Body of pancreas (tissue), 4 donors: Measurements from ENCODE around the gene SEPTIN5.

Source experiments
- POLR2A ChIP-seq, 3 donors: fragments of 450-650 bp; IDR thresholded peaks; one replicate each; pipeline ENCODE4 v1.6.1; 2016; ENCODE audit warnings: antibody characterized with exemption in 3 of 3, mild to moderate bottlenecking in 2 of 3
- TF ChIP-seq, protein P1 (sequence below), 7 experiments: fragments of 450-650 bp in 4 of 7; fragments of 200-600 bp in 3 of 7; sonication (generic) in 3 of 7; IDR thresholded peaks; one replicate each; pipeline ENCODE4 v1.5.1; 2016 to 2019; ENCODE audit warnings: antibody characterized with exemption in 7 of 7

DNA sequence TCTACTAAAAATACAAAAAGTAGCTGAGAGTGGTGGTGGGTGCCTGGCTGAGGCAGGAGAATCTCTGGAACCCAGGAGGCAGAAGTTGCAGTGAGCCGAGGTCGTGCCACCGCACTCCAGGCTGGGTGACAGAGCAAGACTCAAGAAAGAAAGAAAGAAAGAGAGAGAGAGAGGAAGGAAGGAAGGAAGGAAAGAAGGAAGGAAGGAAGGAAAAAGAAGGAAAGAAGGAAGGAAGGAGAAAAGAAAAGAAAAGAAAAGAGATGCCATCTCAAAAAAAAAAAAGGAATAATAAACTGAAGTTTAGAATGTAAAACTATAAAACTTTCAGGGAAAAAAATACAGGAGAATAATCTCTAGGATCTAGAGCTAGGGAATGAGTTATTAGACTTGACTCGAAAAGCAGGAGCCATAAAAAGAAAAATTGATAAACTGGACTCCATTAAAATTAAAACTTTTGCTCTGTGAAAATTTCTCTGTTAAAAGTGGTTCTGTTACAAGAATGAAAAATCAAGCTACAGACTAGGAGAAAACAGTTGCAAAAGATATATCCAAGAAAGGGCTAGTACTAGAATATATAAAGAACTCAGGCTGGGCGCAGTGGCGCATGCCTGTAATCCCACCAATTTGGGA, 13.4 kb upstream of the SEPTIN5 start:
- TF ChIP-seq, protein P1, sequence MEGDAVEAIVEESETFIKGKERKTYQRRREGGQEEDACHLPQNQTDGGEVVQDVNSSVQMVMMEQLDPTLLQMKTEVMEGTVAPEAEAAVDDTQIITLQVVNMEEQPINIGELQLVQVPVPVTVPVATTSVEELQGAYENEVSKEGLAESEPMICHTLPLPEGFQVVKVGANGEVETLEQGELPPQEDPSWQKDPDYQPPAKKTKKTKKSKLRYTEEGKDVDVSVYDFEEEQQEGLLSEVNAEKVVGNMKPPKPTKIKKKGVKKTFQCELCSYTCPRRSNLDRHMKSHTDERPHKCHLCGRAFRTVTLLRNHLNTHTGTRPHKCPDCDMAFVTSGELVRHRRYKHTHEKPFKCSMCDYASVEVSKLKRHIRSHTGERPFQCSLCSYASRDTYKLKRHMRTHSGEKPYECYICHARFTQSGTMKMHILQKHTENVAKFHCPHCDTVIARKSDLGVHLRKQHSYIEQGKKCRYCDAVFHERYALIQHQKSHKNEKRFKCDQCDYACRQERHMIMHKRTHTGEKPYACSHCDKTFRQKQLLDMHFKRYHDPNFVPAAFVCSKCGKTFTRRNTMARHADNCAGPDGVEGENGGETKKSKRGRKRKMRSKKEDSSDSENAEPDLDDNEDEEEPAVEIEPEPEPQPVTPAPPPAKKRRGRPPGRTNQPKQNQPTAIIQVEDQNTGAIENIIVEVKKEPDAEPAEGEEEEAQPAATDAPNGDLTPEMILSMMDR (IDR thresholded peaks at IDR 0.05): no peak
- TF ChIP-seq POLR2A (IDR thresholded peaks at IDR 0.05): no peak
